ENCODE results near the gene MCCD1. TPM values are rescaled to one million over a fixed set of nuclear protein-coding genes. Genes with fewer than 3 reads are reported as not detected.
"Not testable (repeated sequence)": the region's sequence is repeated elsewhere in the genome, so short reads cannot be mapped to it uniquely, and the experiment has no call there.

MCCD1 gene
- polyA plus RNA-seq, 4 donors, result not detected

DNA sequence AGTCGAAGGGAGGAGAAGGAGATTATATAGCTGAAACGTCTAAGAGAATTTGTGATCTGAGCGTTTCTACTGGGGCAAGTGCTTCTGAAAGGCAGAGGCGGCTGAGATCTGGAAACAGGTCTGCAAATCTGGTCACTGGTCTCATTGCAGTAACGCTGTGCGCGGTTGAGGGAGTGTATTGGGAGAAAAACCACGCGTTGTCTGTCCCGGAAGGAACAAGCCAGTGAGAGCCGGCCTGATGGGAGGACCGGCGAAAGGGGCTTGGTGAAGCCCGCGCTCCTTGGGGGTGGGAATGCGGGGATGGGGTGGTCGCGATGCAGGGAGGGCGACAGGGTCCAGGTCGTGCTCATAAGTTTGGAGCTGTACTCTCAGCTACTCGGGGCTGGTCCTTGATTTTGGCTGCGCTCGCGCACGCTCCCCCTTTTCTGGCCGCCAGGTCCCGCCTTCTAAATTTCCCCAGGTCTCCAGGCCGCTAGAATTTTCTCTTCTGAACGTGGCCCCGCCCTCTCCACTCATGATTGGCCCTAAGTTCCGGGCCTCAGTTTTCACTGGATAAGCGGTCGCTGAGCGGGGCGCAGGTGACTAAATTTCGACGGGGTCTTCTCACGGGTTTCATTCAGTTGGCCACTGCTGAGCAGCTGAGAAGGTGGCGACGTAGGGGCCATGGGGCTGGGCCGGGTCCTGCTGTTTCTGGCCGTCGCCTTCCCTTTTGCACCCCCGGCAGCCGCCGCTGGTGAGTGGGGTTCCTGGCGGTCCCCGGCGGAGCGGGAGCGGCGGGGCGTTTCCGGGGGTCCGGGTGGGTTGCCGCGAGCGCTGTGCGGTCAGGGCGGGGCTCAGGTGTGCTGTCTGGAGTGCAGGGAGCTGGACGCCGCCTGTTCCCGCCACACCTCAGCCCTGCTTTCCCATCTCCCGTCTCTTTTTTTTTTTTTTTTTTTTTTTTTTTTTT, 31.0 kb upstream of the MCCD1 start, which contains the start of gene MICB:
Gene MICB, plus strand, starts transcription at position 615 of the 946 bp plus-strand sequence. Its CDS starts 49 bp downstream, at position 664.
- Histone ChIP-seq H3K4me3 (ENCODE audit: low read depth in 1 of 3, low read length in 3 of 3) (peak within 1 kb of the TSS; percentile 32 to 62 (median 54)), H3K27me3 (ENCODE audit: control insufficient read depth in 3 of 3, insufficient read depth in 3 of 3, low read length in 3 of 3) (peaks cover 0 to 68% (median 0%) of the 10 kb centered on the region in 3 donors), H3K27ac (ENCODE audit: low read depth in 1 of 3, low read length in 2 of 3) (peak within 1 kb of the TSS in 2 of 3 donors; percentile 53 to 64), H3K36me3 (ENCODE audit: control insufficient read depth in 3 of 3, insufficient read depth in 2 of 3, low read depth in 1 of 3, low read length in 3 of 3) (no peaks in the 10 kb centered on the region), H3K4me1 (ENCODE audit: control insufficient read depth in 3 of 3, insufficient read depth in 2 of 3, low read depth in 1 of 3, low read length in 2 of 3) (peaks cover 0 to 6% (median 0%) of the 10 kb centered on the region in 3 donors), H3K9me3 (ENCODE audit: control insufficient read depth in 2 of 2, insufficient read depth in 1 of 2, low read depth in 1 of 2, low read length in 1 of 2) (peaks cover 0 to 3% of the 10 kb centered on the region in 2 donors)
- FAIRE-seq, result no peak
- WGBS, 3 donors, result 0 to 1% (median 0%) methylated on average over 53 to 64 of the region's 64 CpGs
- peak; percentile 71 to 84 for DNase-seq

DNA sequence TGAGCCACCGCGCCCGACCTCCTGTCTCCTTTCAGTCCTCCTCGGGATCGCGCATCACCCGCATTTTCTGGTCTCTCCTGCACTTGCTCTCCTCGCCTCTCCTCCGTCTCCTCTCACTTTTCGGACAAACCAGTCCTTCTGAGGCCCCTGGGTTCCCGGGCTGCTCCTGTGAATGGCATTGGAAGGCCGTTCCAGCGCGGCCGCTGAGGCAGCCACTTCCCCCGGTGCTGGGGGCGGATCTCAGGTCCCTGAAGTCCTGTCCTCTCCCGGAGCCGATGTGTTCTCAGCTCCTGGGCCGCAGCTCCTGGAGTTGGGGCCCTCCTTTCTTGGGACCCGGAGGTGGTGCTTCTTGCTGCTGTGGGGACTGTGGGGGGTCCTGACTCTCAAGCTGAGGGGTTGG, 30.0 kb upstream of the MCCD1 start:
- FAIRE-seq (no peak), DNase-seq (peak in 1 of 2 donors; percentile 24)
- H3K4me3 ChIP-seq (ENCODE audit: low read depth in 1 of 3, low read length in 3 of 3), result peak overlapping the region in 1 of 3 donors; percentile 26
- no peak overlapping the region for H3K27ac ChIP-seq (ENCODE audit: low read depth in 1 of 3, low read length in 2 of 3)
- peaks cover 0 to 6% (median 0%) of the 10 kb centered on the region in 3 donors for H3K4me1 ChIP-seq (ENCODE audit: control insufficient read depth in 3 of 3, insufficient read depth in 2 of 3, low read depth in 1 of 3, low read length in 2 of 3)
- peaks cover 0 to 3% of the 10 kb centered on the region in 2 donors for H3K9me3 ChIP-seq (ENCODE audit: control insufficient read depth in 2 of 2, insufficient read depth in 1 of 2, low read depth in 1 of 2, low read length in 1 of 2)
- H3K27me3 ChIP-seq (ENCODE audit: control insufficient read depth in 3 of 3, insufficient read depth in 3 of 3, low read length in 3 of 3), result peaks cover 0 to 61% (median 0%) of the 10 kb centered on the region in 3 donors
- 15 to 21% (median 17%) methylated on average over 19 to 21 of the region's 21 CpGs for WGBS, 3 donors
- H3K36me3 ChIP-seq (ENCODE audit: control insufficient read depth in 3 of 3, insufficient read depth in 2 of 3, low read depth in 1 of 3, low read length in 3 of 3), result no peaks in the 10 kb centered on the region

DNA sequence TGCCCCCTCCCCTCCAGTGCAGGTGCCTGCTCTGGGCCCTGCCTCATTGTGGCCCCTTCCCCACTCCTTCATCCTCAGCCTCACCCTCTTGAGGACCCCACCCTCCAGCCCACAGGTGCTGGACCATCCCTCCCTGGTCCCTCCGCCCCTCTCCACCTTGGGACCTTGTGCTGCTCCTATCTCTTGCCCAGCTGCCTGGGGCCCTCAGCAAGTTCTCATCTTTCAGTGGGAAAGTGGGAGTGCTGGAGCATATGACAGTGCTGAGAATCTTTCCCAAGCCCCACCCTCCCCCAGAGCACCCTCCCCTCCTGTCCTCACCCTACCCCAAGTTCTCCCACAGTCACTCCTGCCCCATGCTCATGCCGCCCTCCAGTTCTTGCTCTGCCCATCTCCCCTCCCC, 29.1 kb upstream of the MCCD1 start:
- H3K36me3 ChIP-seq (ENCODE audit: control insufficient read depth in 3 of 3, insufficient read depth in 2 of 3, low read depth in 1 of 3, low read length in 3 of 3); H3K4me1 ChIP-seq (ENCODE audit: control insufficient read depth in 3 of 3, insufficient read depth in 2 of 3, low read depth in 1 of 3, low read length in 2 of 3); H3K27ac ChIP-seq (ENCODE audit: low read depth in 1 of 3, low read length in 2 of 3); H3K4me3 ChIP-seq (ENCODE audit: low read depth in 1 of 3, low read length in 3 of 3); FAIRE-seq; H3K9me3 ChIP-seq (ENCODE audit: control insufficient read depth in 2 of 2, insufficient read depth in 1 of 2, low read depth in 1 of 2, low read length in 1 of 2); DNase-seq: not testable (repeated sequence)
- 90 to 100% methylated on average over 1 of the region's 2 CpGs; no CpG with 5 or more reads in 1 of the 3 donors for WGBS, 3 donors
- H3K27me3 ChIP-seq (ENCODE audit: control insufficient read depth in 3 of 3, insufficient read depth in 3 of 3, low read length in 3 of 3), result peaks cover 0 to 54% (median 0%) of the 10 kb centered on the region in 3 donors

DNA sequence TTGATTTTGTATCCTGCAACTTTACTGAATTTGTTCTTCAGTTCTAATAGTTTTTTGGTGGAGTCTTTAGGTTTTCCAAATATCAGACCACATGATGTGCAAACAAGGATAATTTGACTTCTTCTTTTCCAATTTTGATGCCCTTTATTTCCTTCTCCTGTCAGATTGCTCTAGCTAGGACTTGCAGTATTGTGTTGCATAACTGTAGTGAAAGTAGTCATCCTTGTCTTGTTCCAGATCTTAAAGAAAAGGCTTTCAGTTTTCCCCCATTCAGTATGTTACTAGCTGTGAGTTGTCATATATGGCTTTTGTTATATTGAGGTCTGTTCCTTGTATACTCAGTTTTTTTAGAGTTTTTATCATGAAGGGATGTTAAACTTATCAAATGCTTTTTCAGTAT, 26.2 kb upstream of the MCCD1 start:
- H3K27ac ChIP-seq (ENCODE audit: low read depth in 1 of 3, low read length in 2 of 3), result no peak overlapping the region
- peaks cover 0 to 3% (median 0%) of the 10 kb centered on the region in 3 donors for H3K36me3 ChIP-seq (ENCODE audit: control insufficient read depth in 3 of 3, insufficient read depth in 2 of 3, low read depth in 1 of 3, low read length in 3 of 3)
- H3K27me3 ChIP-seq (ENCODE audit: control insufficient read depth in 3 of 3, insufficient read depth in 3 of 3, low read length in 3 of 3), result peaks cover 0 to 35% (median 0%) of the 10 kb centered on the region in 3 donors
- peaks cover 0 to 3% of the 10 kb centered on the region in 2 donors for H3K9me3 ChIP-seq (ENCODE audit: control insufficient read depth in 2 of 2, insufficient read depth in 1 of 2, low read depth in 1 of 2, low read length in 1 of 2)
- H3K4me1 ChIP-seq (ENCODE audit: control insufficient read depth in 3 of 3, insufficient read depth in 2 of 3, low read depth in 1 of 3, low read length in 2 of 3), result no peaks in the 10 kb centered on the region
- DNase-seq (no peak), FAIRE-seq (no peak)
- no peak overlapping the region for H3K4me3 ChIP-seq (ENCODE audit: low read depth in 1 of 3, low read length in 3 of 3)

DNA sequence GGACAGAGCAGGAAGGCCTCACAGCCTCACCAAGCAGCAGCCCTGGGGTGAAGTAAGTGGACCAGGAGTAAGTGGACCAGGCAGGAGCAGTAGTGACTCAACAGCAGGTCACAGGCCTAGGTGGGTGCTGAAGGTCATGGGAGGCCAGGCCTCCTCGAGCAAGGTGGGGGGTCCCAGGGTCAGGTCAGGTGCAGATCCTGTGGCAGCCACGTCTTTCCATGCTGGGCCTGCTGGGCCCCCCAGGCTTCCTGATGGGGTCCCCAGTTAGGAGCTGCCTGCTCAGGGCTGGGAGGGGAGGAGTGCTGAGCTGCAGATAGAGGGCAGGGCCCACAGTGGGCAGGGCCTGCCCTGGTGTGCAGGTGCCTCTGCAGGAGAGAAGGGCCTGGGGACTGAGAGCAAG, 19.7 kb upstream of the MCCD1 start:
- not testable (repeated sequence) for H3K27me3 ChIP-seq (ENCODE audit: control insufficient read depth in 3 of 3, insufficient read depth in 3 of 3, low read length in 3 of 3); H3K4me1 ChIP-seq (ENCODE audit: control insufficient read depth in 3 of 3, insufficient read depth in 2 of 3, low read depth in 1 of 3, low read length in 2 of 3); H3K4me3 ChIP-seq (ENCODE audit: low read depth in 1 of 3, low read length in 3 of 3); H3K36me3 ChIP-seq (ENCODE audit: control insufficient read depth in 3 of 3, insufficient read depth in 2 of 3, low read depth in 1 of 3, low read length in 3 of 3); DNase-seq; H3K27ac ChIP-seq (ENCODE audit: low read depth in 1 of 3, low read length in 2 of 3); H3K9me3 ChIP-seq (ENCODE audit: control insufficient read depth in 2 of 2, insufficient read depth in 1 of 2, low read depth in 1 of 2, low read length in 1 of 2); FAIRE-seq
- 40 to 47% methylated on average over 2 of the region's 2 CpGs; no CpG with 5 or more reads in 1 of the 3 donors for WGBS, 3 donors

DNA sequence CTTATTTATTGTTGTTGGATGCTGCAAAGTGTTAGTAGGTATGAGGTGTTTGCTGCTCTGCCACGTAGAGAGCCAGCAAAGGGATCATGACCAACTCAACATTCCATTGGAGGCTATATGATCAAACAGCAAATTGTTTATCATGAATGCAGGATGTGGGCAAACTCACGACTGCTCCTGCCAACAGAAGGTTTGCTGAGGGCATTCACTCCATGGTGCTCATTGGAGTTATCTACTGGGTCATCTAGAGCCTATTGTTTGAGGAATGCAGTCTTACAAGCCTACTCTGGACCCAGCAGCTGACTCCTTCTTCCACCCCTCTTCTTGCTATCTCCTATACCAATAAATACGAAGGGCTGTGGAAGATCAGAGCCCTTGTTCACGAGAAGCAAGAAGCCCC, 18.8 kb upstream of the MCCD1 start:
- no peak for FAIRE-seq

DNA sequence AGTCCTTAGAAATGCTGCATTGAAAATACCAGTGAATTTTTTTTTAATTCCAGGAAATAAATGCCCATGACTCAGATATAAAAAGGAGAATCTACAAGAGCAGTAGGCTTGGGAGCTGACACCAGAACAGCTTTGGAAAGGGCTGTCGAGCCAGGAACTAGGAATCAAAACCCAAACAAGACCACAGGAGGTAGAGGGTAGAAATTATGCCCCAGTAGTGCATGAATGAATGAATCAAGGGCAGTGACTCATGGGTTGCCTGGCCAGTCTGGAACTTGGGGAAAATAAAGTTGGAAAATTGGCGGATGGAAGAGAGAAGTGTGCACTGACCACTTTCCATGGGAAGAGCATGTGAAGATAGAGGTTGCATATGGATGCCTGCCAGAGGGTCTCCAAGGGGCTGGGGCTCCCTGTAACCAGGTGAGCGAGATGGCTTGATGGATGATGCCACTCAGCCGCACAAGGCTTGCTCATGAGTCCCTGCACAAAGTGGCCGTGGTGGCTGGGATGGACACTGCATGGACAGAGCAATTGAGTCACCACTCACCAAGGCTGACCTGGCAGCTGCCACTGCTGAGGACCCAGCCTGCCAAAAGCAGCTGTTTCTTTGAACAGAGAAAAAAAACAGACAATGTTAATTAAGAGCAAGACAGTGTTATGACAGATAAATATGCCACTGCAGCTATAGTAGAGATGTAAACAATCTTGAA, 15.2 kb upstream of the MCCD1 start:
- no peaks in the 10 kb centered on the region for H3K9me3 ChIP-seq (ENCODE audit: control insufficient read depth in 2 of 2, insufficient read depth in 1 of 2, low read depth in 1 of 2, low read length in 1 of 2)
- 70 to 79% (median 72%) methylated on average over 5 of the region's 5 CpGs for WGBS, 3 donors
- DNase-seq (no peak), FAIRE-seq (no peak)
- H3K36me3 ChIP-seq (ENCODE audit: control insufficient read depth in 3 of 3, insufficient read depth in 2 of 3, low read depth in 1 of 3, low read length in 3 of 3), result peaks cover 0 to 2% (median 0%) of the 10 kb centered on the region in 3 donors
- H3K4me3 ChIP-seq (ENCODE audit: low read depth in 1 of 3, low read length in 3 of 3), result no peak overlapping the region
- H3K27ac ChIP-seq (ENCODE audit: low read depth in 1 of 3, low read length in 2 of 3), result no peak overlapping the region
- H3K27me3 ChIP-seq (ENCODE audit: control insufficient read depth in 3 of 3, insufficient read depth in 3 of 3, low read length in 3 of 3), result peaks cover 0 to 5% (median 0%) of the 10 kb centered on the region in 3 donors
- H3K4me1 ChIP-seq (ENCODE audit: control insufficient read depth in 3 of 3, insufficient read depth in 2 of 3, low read depth in 1 of 3, low read length in 2 of 3), result no peaks in the 10 kb centered on the region

More for the DNA sequence above, 18.8 kb upstream of the MCCD1 start:
- H3K27me3 ChIP-seq (ENCODE audit: control insufficient read depth in 3 of 3, insufficient read depth in 3 of 3, low read length in 3 of 3), result peaks cover 0 to 9% (median 0%) of the 10 kb centered on the region in 3 donors
- H3K36me3 ChIP-seq (ENCODE audit: control insufficient read depth in 3 of 3, insufficient read depth in 2 of 3, low read depth in 1 of 3, low read length in 3 of 3), result peaks cover 0 to 5% (median 0%) of the 10 kb centered on the region in 3 donors
- DNase-seq, result no peak
- no peaks in the 10 kb centered on the region for H3K4me1 ChIP-seq (ENCODE audit: control insufficient read depth in 3 of 3, insufficient read depth in 2 of 3, low read depth in 1 of 3, low read length in 2 of 3)
- no peaks in the 10 kb centered on the region for H3K9me3 ChIP-seq (ENCODE audit: control insufficient read depth in 2 of 2, insufficient read depth in 1 of 2, low read depth in 1 of 2, low read length in 1 of 2)
- H3K27ac ChIP-seq (ENCODE audit: low read depth in 1 of 3, low read length in 2 of 3), result no peak overlapping the region
- no peak overlapping the region for H3K4me3 ChIP-seq (ENCODE audit: low read depth in 1 of 3, low read length in 3 of 3)
- 76 to 84% (median 79%) methylated on average over 4 of the region's 4 CpGs for WGBS, 3 donors

DNA sequence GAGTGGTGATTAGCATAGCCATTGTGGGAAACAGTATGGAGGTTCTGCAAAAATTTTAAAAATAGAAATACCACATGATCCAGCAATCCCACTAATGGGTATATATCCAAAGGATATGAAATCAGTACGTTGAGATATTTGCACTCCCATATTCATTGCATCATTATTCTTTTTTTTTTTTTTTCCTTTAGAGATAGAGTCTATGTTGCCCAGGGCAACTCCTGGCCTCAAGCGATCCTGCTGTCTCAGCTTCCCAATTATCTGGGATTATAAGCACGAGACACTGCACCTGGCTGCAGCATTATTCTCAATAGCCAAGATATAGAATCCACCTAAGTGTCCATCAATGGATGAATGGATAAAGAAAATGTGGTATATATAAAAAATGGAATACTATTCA, 6.9 kb upstream of the MCCD1 start:
- H3K36me3 ChIP-seq (ENCODE audit: control insufficient read depth in 3 of 3, insufficient read depth in 2 of 3, low read depth in 1 of 3, low read length in 3 of 3), result no peaks in the 10 kb centered on the region
- no peaks in the 10 kb centered on the region for H3K27me3 ChIP-seq (ENCODE audit: control insufficient read depth in 3 of 3, insufficient read depth in 3 of 3, low read length in 3 of 3)
- no peaks in the 10 kb centered on the region for H3K9me3 ChIP-seq (ENCODE audit: control insufficient read depth in 2 of 2, insufficient read depth in 1 of 2, low read depth in 1 of 2, low read length in 1 of 2)
- FAIRE-seq, result no peak
- DNase-seq, result no peak
- H3K27ac ChIP-seq (ENCODE audit: low read depth in 1 of 3, low read length in 2 of 3), result no peak overlapping the region
- no peak overlapping the region for H3K4me3 ChIP-seq (ENCODE audit: low read depth in 1 of 3, low read length in 3 of 3)
- 70 to 85% (median 71%) methylated on average over 3 of the region's 3 CpGs for WGBS, 3 donors
- H3K4me1 ChIP-seq (ENCODE audit: control insufficient read depth in 3 of 3, insufficient read depth in 2 of 3, low read depth in 1 of 3, low read length in 2 of 3), result peaks cover 0 to 2% (median 0%) of the 10 kb centered on the region in 3 donors

Data from small intestine (tissue), 7 donors.